Panc1 (cell line): ENCODE measurements around the gene PHF2. TPM values are rescaled to one million over a fixed set of nuclear protein-coding genes. Genes with fewer than 3 reads are reported as not detected.

Source experiments
- ATAC-seq: fragments of 200-7000 bp; cut with Tn5 transposase; 2 replicates; pipeline ENCODE4 v1.9.1; 2020; ENCODE audit warnings: mild to moderate bottlenecking, moderate library complexity
- BruUV-seq: library from RNA; stranded (reverse); fragments of 400-500 nt; replicated peaks from 2 replicates; lab custom pipeline; 2021; lab: Mats Ljungman, UMichigan
- CTCF ChIA-PET: fragments of 300-600 bp; sonication (Branson Sonifier 250); formaldehyde crosslinking; loops from one replicate; lab custom pipeline; 2022; ENCODE audit warnings: antibody characterized with exemption; lab: Charles Lee
- POLR2A ChIA-PET: fragments of 300-600 bp; sonication (Branson Sonifier 250); formaldehyde crosslinking; loops from one replicate; lab custom pipeline; 2022; ENCODE audit warnings: antibody characterized with exemption; lab: Charles Lee
- DNase-seq: peaks from one replicate; pipeline ENCODE4 v3.0.0-alpha.2; 2010; ENCODE audit warnings: low read depth, low spot score
- H3K27ac ChIP-seq: 2 replicates; pipeline ENCODE4 v1.5.1; 2011; ENCODE audit warnings: mild to moderate bottlenecking, low read length, inconsistent platforms
- H3K27me3 ChIP-seq: fragments of 200-500 bp; sonication (Bioruptor generic); 2 replicates; pipeline ENCODE4 v1.6.0; 2014; ENCODE audit warnings: low read length, inconsistent platforms; ENCODE audit not compliant: control insufficient read depth, insufficient read depth
- H3K36me3 ChIP-seq: fragments of 200-500 bp; sonication (Bioruptor generic); 2 replicates; pipeline ENCODE4 v1.5.1; 2014; ENCODE audit warnings: inconsistent platforms, mild to moderate bottlenecking, low read length, moderate library complexity; ENCODE audit not compliant: control insufficient read depth, insufficient read depth
- H3K4me1 ChIP-seq: 2 replicates; pipeline ENCODE4 v1.5.1; 2011; ENCODE audit warnings: inconsistent platforms, mild to moderate bottlenecking, low read length, moderate library complexity; ENCODE audit not compliant: control insufficient read depth, insufficient read depth
- H3K4me3 ChIP-seq, 2 experiments: 2 replicates each; pipeline ENCODE4 v1.5.1; 2011 to 2012; ENCODE audit warnings: low read depth in 2 of 2, low read length in 2 of 2, mild to moderate bottlenecking in 2 of 2, inconsistent platforms in 1 of 2, moderate library complexity in 1 of 2
- H3K9me3 ChIP-seq: fragments of 200-500 bp; sonication (Bioruptor generic); 2 replicates; pipeline ENCODE4 v1.5.1; 2014; ENCODE audit warnings: low read depth, mild to moderate bottlenecking, inconsistent platforms, low read length, moderate library complexity; ENCODE audit not compliant: control insufficient read depth, insufficient read depth
- CTCF ChIP-seq: fragments of 450-650 bp; IDR thresholded peaks from 2 replicates; pipeline ENCODE4 v1.5.1; 2017; ENCODE audit warnings: mild to moderate bottlenecking
- POLR2AphosphoS5 ChIP-seq: IDR thresholded peaks from 2 replicates; pipeline ENCODE4 v1.6.1; 2012; ENCODE audit warnings: mild to moderate bottlenecking, low read depth, low read length, moderate library complexity
- REST ChIP-seq, 2 experiments: IDR thresholded peaks; 2 replicates each; pipeline ENCODE4 v1.6.1; 2011 to 2012; ENCODE audit warnings: low read depth in 2 of 2, control low read depth in 1 of 2, low read length in 1 of 2, mild to moderate bottlenecking in 1 of 2, moderate library complexity in 1 of 2; ENCODE audit not compliant: insufficient read depth in 1 of 2
- SIN3A ChIP-seq: IDR thresholded peaks from 2 replicates; pipeline ENCODE4 v1.6.1; 2012; ENCODE audit warnings: low read depth, mild to moderate bottlenecking, low read length, moderate library complexity, borderline replicate concordance; ENCODE audit not compliant: insufficient read depth
- TCF7L2 ChIP-seq: IDR thresholded peaks from 2 replicates; pipeline ENCODE4 v1.6.1; 2011; ENCODE audit warnings: mild to moderate bottlenecking, low read depth, low read length, inconsistent platforms
- in situ Hi-C: cut with HindIII; loops from 2 replicates; pipeline ENCODE4 v1.10.0; 2016; ENCODE audit warnings: low sequenced_read_pairs, low pct_unique_long_range_greater_than_20kb
- intact Hi-C: fragments of 100-400 bp; cut with micrococcal nuclease; formaldehyde crosslinking; loops from one replicate; pipeline ENCODE4 v1.10.0; 2022; ENCODE audit not compliant: unreplicated experiment
- total RNA-seq: library from RNA; stranded (reverse); gene quantifications from one replicate; pipeline ENCODE4 v1.2.1, GENCODE V29; 2021; ENCODE audit not compliant: unreplicated experiment

PHF2 gene
- total RNA-seq, 1 experiment from 2014 or later, result 16.6 TPM

- CTCF ChIA-PET, result no interaction called here
- Histone ChIP-seq H3K4me3 (no peak overlapping the region), H3K27ac (no peak overlapping the region), H3K9me3 (no peaks in the 10 kb centered on the region), H3K36me3 (no peaks in the 10 kb centered on the region), H3K4me1 (no peaks in the 10 kb centered on the region), H3K27me3 (no peaks in the 10 kb centered on the region)
- TF ChIP-seq REST (IDR thresholded peaks at IDR 0.05; ENCODE audit: insufficient read depth in 1 of 2, low read depth in 2 of 2, low read length in 1 of 2) (no peak), SIN3A (no peak), TCF7L2 (no peak), CTCF (no peak)
- BruUV-seq, result no TSS peak
- POLR2A ChIA-PET, result no interaction called here
- DNase-seq (no peak), ATAC-seq (no peak)
- in situ Hi-C loops (no loop called here), intact Hi-C loops (no loop called here)
Observed at GRCh38 chr9:93677641-93678136, 101.3 kb downstream of the PHF2 start.

- no peaks in the 10 kb centered on the region for H3K27me3 ChIP-seq
- no peak overlapping the region for H3K27ac ChIP-seq
- ATAC-seq (no peak), DNase-seq (no peak)
- H3K36me3 ChIP-seq, result no peaks in the 10 kb centered on the region
- in situ Hi-C loops (no loop called here), intact Hi-C loops (no loop called here)
- TF ChIP-seq REST (IDR thresholded peaks at IDR 0.05; ENCODE audit: insufficient read depth in 1 of 2, low read depth in 2 of 2, low read length in 1 of 2), result no peak
- TF ChIP-seq POLR2AphosphoS5, result no peak
- TF ChIP-seq SIN3A, result no peak
- POLR2A ChIA-PET, result no interaction called here
- CTCF ChIA-PET, result no interaction called here
- H3K4me1 ChIP-seq, result no peaks in the 10 kb centered on the region
- no TSS peak for BruUV-seq
- no peak overlapping the region for H3K4me3 ChIP-seq
- no peaks in the 10 kb centered on the region for H3K9me3 ChIP-seq
Observed at GRCh38 chr9:93678199-93679019, 102.0 kb downstream of the PHF2 start.
